Measurements from ENCODE around the gene ZSCAN4.

DNA sequence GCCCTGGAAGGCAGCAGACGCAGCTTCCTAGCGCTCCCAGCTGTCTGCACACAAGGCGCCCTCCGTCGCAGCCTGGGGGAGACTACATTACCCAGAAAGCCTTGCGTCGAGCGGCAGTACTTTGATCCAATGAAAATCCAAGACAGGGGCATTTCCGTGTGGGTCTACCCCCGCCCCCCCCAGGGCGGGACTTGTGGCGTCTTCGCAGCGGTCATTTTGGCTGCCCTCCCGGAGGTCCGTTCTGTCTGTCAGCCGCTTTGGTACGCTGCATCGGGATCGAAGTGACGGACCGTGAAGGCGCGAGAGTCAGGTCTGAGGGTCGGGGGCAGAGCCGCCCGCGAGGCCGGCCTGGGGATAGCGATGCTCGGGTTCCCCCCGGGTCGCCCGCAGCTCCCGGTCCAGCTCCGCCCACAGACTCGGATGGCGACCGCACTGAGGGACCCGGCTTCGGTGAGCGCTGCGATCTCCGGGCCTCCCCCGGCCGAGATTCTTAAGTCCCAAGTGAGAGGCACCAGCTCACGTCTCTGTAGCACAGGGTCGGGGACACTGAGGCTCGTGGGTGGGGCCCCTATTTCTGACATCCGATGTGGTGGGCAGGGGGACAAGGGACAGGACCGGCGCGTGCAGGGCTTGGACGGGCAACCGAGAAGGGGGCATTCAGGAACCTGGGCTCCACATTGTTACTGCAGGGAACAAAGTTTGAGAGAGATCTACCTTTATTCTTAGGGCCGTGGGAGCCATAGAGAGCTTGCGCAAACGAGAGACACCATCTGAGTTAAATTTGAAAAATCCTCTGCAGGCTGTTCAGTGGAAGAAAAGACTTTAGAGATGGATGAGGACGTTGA lies 35.5 kb upstream of the ZSCAN4 start, which contains the start of gene ZNF211:
- TF ChIP-seq, protein P1, sequence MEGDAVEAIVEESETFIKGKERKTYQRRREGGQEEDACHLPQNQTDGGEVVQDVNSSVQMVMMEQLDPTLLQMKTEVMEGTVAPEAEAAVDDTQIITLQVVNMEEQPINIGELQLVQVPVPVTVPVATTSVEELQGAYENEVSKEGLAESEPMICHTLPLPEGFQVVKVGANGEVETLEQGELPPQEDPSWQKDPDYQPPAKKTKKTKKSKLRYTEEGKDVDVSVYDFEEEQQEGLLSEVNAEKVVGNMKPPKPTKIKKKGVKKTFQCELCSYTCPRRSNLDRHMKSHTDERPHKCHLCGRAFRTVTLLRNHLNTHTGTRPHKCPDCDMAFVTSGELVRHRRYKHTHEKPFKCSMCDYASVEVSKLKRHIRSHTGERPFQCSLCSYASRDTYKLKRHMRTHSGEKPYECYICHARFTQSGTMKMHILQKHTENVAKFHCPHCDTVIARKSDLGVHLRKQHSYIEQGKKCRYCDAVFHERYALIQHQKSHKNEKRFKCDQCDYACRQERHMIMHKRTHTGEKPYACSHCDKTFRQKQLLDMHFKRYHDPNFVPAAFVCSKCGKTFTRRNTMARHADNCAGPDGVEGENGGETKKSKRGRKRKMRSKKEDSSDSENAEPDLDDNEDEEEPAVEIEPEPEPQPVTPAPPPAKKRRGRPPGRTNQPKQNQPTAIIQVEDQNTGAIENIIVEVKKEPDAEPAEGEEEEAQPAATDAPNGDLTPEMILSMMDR (optimal IDR thresholded peaks at IDR 0.05 in 1 of 3, IDR thresholded peaks at IDR 0.05 in 1 of 3, conservative IDR thresholded peaks at IDR 0.05 in 1 of 3; ENCODE audit: extremely low read depth in 1 of 3, insufficient read depth in 2 of 3, low read length in 3 of 3) = no peak
- no peak for TF ChIP-seq EZH2 (IDR thresholded peaks at IDR 0.05; ENCODE audit: low read length)

Data from keratinocyte (primary cell).